ENCODE data around the gene GPR78. TPM values are rescaled to one million over a fixed set of nuclear protein-coding genes. Genes with fewer than 3 reads are reported as not detected.

Gene GPR78
- total RNA-seq, 1 experiment from 2014 or later = 3.4 TPM

- Histone ChIP-seq H2BK12ac (ENCODE audit: insufficient read length, low read depth, low read length) (no peak overlapping the region), H4K5ac (ENCODE audit: insufficient read length, low read depth, low read length) (no peak overlapping the region), H3T11ph (ENCODE audit: low read length) (no peak overlapping the region), H2BK5ac (ENCODE audit: insufficient read length, low read length) (no peak overlapping the region), H2AK5ac (ENCODE audit: insufficient read length, low read length) (no peak overlapping the region), H3K27me3 (ENCODE audit: insufficient read depth, low read length) (no peaks in the 10 kb centered on the region), H3K27ac (ENCODE audit: insufficient read length, low read depth, low read length) (no peak overlapping the region), H3K79me2 (ENCODE audit: insufficient read depth, low read length) (no peaks in the 10 kb centered on the region), H3K4ac (ENCODE audit: low read depth, low read length) (no peak overlapping the region), H3K18ac (ENCODE audit: insufficient read length, low read depth, low read length) (no peak overlapping the region), H3K4me2 (ENCODE audit: insufficient read depth, insufficient read length, low read length) (no peak overlapping the region), H3K9ac (ENCODE audit: extremely low read depth, insufficient read length, low read length) (no peak overlapping the region), H4K8ac (replicated peaks; ENCODE audit: insufficient read length, low read depth, low read length) (no peak overlapping the region), H3K56ac (ENCODE audit: insufficient read length, low read depth, low read length) (no peak overlapping the region), H2BK15ac (ENCODE audit: low read depth, low read length) (no peak overlapping the region), H3K23me2 (ENCODE audit: insufficient read length, low read depth, low read length, poor library complexity, severe bottlenecking) (peaks cover 8% of the 10 kb centered on the region), H3K23ac (ENCODE audit: insufficient read length, low read depth, low read length) (no peak overlapping the region), H4K20me1 (ENCODE audit: control insufficient read depth, insufficient read depth, insufficient read length) (no peaks in the 10 kb centered on the region), H3K4me1 (ENCODE audit: insufficient read depth, low read length) (no peaks in the 10 kb centered on the region; the same call in 1 of the 2 replicates), H2BK20ac (ENCODE audit: low read depth, low read length, poor library complexity, severe bottlenecking) (no peak overlapping the region), H3K9me3 (ENCODE audit: control insufficient read depth, low read depth, low read length) (no peaks in the 10 kb centered on the region), H2AFZ (ENCODE audit: low read length) (no peak overlapping the region), H3K14ac (ENCODE audit: insufficient read depth, low read length) (no peak overlapping the region), H4K91ac (ENCODE audit: insufficient read length, low read depth, low read length) (no peak overlapping the region), H2BK120ac (ENCODE audit: low read depth, low read length, poor library complexity, severe bottlenecking) (no peak overlapping the region), H3K79me1 (ENCODE audit: insufficient read depth, low read depth, low read length, poor library complexity, severe bottlenecking) (no peaks in the 10 kb centered on the region)
- DNase-seq = no peak
- WGBS (ENCODE audit: extremely low coverage, insufficient read length, low lambda C conversion rate) = no CpG with 5 or more reads among the region's 16 CpGs
- Mint-ChIP-seq H3K27me3 (ENCODE audit: low read depth) (peaks cover 7% of the 10 kb centered on the region), H3K36me3 (ENCODE audit: insufficient read depth in 1 of 3, low read depth in 3 of 3) (peaks cover 0 to 30% (median 14%) of the 10 kb centered on the region in 3 experiments; a peak in 6 of 7 replicates), H3K9me3 (no peaks in the 10 kb centered on the region), H3K4me3 (no peak overlapping the region), H3K4me1 (peaks cover 28 to 34% of the 10 kb centered on the region in 2 experiments), H3K27ac (no peak overlapping the region; a peak in 2 of 7 replicates)
- no peak for TF ChIP-seq CTCF (conservative IDR thresholded peaks at IDR 0.05)
Observed at GRCh38 chr4:8595237-8596087, 15.3 kb downstream of the GPR78 start.
